H9 (cell line): ENCODE measurements around the gene EAF2. TPM values are rescaled to one million over a fixed set of nuclear protein-coding genes. Genes with fewer than 3 reads are reported as not detected.
A peak's percentile ranks its signal among the peaks of the same experiment; 100 is the strongest.

Experiments
- DNase-seq: peaks from one replicate; pipeline ENCODE4 v3.0.0-alpha.2; 2017
- H2AFZ ChIP-seq: one replicate; pipeline ENCODE4 v1.6.1; 2013; ENCODE audit warnings: mild to moderate bottlenecking, low read length, control low read depth, moderate library complexity
- H2AK5ac ChIP-seq: 2 replicates; pipeline ENCODE4 v1.6.1; 2013; ENCODE audit warnings: low read length, control low read depth, mixed read lengths; ENCODE audit not compliant: insufficient read length
- H2BK120ac ChIP-seq: one replicate; pipeline ENCODE4 v1.6.1; 2013; ENCODE audit warnings: low read depth, mild to moderate bottlenecking, low read length, control low read depth, inconsistent platforms; ENCODE audit not compliant: poor library complexity, severe bottlenecking
- H2BK12ac ChIP-seq: 2 replicates; pipeline ENCODE4 v1.6.1; 2013; ENCODE audit warnings: low read length, control low read depth, mixed read lengths, low read depth; ENCODE audit not compliant: insufficient read length
- H2BK15ac ChIP-seq: 2 replicates; pipeline ENCODE4 v1.6.1; 2013; ENCODE audit warnings: low read depth, low read length, control low read depth
- H2BK20ac ChIP-seq: one replicate; pipeline ENCODE4 v1.6.1; 2013; ENCODE audit warnings: low read depth, mild to moderate bottlenecking, low read length, control low read depth, inconsistent platforms; ENCODE audit not compliant: poor library complexity, severe bottlenecking
- H2BK5ac ChIP-seq: 2 replicates; pipeline ENCODE4 v1.6.1; 2013; ENCODE audit warnings: low read length, control low read depth, mixed read lengths; ENCODE audit not compliant: insufficient read length
- H3K14ac ChIP-seq: 2 replicates; pipeline ENCODE4 v1.6.1; 2013; ENCODE audit warnings: low read length, control low read depth; ENCODE audit not compliant: insufficient read depth
- H3K18ac ChIP-seq: 2 replicates; pipeline ENCODE4 v1.6.1; 2013; ENCODE audit warnings: low read depth, mild to moderate bottlenecking, mixed read lengths, low read length, control low read depth; ENCODE audit not compliant: insufficient read length
- H3K23ac ChIP-seq: 2 replicates; pipeline ENCODE4 v1.6.1; 2013; ENCODE audit warnings: low read length, control low read depth, mixed read lengths, low read depth; ENCODE audit not compliant: insufficient read length
- H3K23me2 ChIP-seq: 2 replicates; pipeline ENCODE4 v1.6.1; 2013; ENCODE audit warnings: low read depth, mild to moderate bottlenecking, mixed read lengths, low read length, control low read depth; ENCODE audit not compliant: insufficient read length, poor library complexity, severe bottlenecking
- H3K27ac ChIP-seq: 2 replicates; pipeline ENCODE4 v1.5.1; 2013; ENCODE audit warnings: low read length, control low read depth, mixed read lengths, low read depth; ENCODE audit not compliant: insufficient read length
- H3K27me3 ChIP-seq: 2 replicates; pipeline ENCODE4 v1.6.1; 2013; ENCODE audit warnings: low read length, control low read depth, inconsistent platforms; ENCODE audit not compliant: insufficient read depth
- H3K4ac ChIP-seq: 2 replicates; pipeline ENCODE4 v1.6.1; 2013; ENCODE audit warnings: low read depth, mild to moderate bottlenecking, control low read depth, inconsistent platforms, low read length, moderate library complexity
- H3K4me1 ChIP-seq: 2 replicates; pipeline ENCODE4 v1.6.1; 2013; ENCODE audit warnings: low read length, control low read depth, inconsistent platforms; ENCODE audit not compliant: insufficient read depth
- H3K4me2 ChIP-seq: 2 replicates; pipeline ENCODE4 v1.6.1; 2013; ENCODE audit warnings: low read length, control low read depth, mixed read lengths; ENCODE audit not compliant: insufficient read length, insufficient read depth
- H3K56ac ChIP-seq: 2 replicates; pipeline ENCODE4 v1.6.1; 2013; ENCODE audit warnings: low read depth, mild to moderate bottlenecking, mixed read lengths, low read length, control low read depth; ENCODE audit not compliant: insufficient read length
- H3K79me1 ChIP-seq: 2 replicates; pipeline ENCODE4 v1.6.1; 2013; ENCODE audit warnings: low read depth, mild to moderate bottlenecking, moderate library complexity, low read length, control low read depth, inconsistent platforms; ENCODE audit not compliant: insufficient read depth, poor library complexity, severe bottlenecking
- H3K79me2 ChIP-seq: 2 replicates; pipeline ENCODE4 v1.6.1; 2013; ENCODE audit warnings: low read length, control low read depth, inconsistent platforms; ENCODE audit not compliant: insufficient read depth
- H3K9ac ChIP-seq: 2 replicates; pipeline ENCODE4 v1.6.1; 2013; ENCODE audit warnings: low read length, control low read depth, mixed read lengths; ENCODE audit not compliant: insufficient read length; ENCODE audit errors: extremely low read depth
- H3K9me3 ChIP-seq: one replicate; pipeline ENCODE4 v1.6.1; 2013; ENCODE audit warnings: low read depth, low read length, inconsistent platforms; ENCODE audit not compliant: control insufficient read depth
- H3T11ph ChIP-seq: one replicate; pipeline ENCODE4 v1.6.1; 2013; ENCODE audit warnings: mild to moderate bottlenecking, low read length, control low read depth, inconsistent platforms
- H4K20me1 ChIP-seq: one replicate; pipeline ENCODE4 v1.6.1; 2013; ENCODE audit not compliant: control insufficient read depth, insufficient read length, insufficient read depth
- H4K5ac ChIP-seq: 2 replicates; pipeline ENCODE4 v1.6.1; 2013; ENCODE audit warnings: low read depth, mild to moderate bottlenecking, mixed read lengths, low read length, control low read depth; ENCODE audit not compliant: insufficient read length
- H4K8ac ChIP-seq: replicated peaks from 2 replicates; pipeline ENCODE4 v1.6.1; 2013; ENCODE audit warnings: low read length, control low read depth, mixed read lengths, low read depth; ENCODE audit not compliant: insufficient read length
- H4K91ac ChIP-seq: 2 replicates; pipeline ENCODE4 v1.6.1; 2013; ENCODE audit warnings: low read depth, mild to moderate bottlenecking, moderate library complexity, mixed read lengths, low read length, control low read depth; ENCODE audit not compliant: insufficient read length
- H3K27ac Mint-ChIP-seq, 3 experiments: 2 replicates in 2 of 3; 3 replicates in 1 of 3; pipeline ENCODE4 v1.8.0; 2020 to 2021; ENCODE audit warnings: mixed read lengths in 3 of 3, mild to moderate bottlenecking in 1 of 3, moderate library complexity in 1 of 3
- H3K27me3 Mint-ChIP-seq: 2 replicates; pipeline ENCODE4 v1.8.0; 2021; ENCODE audit warnings: low read depth, mild to moderate bottlenecking, moderate library complexity, mixed read lengths
- H3K36me3 Mint-ChIP-seq, 3 experiments: 2 replicates in 2 of 3; 3 replicates in 1 of 3; pipeline ENCODE4 v1.8.0; 2020 to 2021; ENCODE audit warnings: low read depth in 3 of 3, mixed read lengths in 3 of 3; ENCODE audit not compliant: insufficient read depth in 1 of 3
- H3K4me1 Mint-ChIP-seq, 2 experiments: 2 replicates each; pipeline ENCODE4 v1.8.0; 2020; ENCODE audit warnings: mixed read lengths in 2 of 2
- H3K4me3 Mint-ChIP-seq, 2 experiments: 2 replicates in 1 of 2; 3 replicates in 1 of 2; pipeline ENCODE4 v1.8.0; 2020 to 2021; ENCODE audit warnings: mild to moderate bottlenecking in 2 of 2, mixed read lengths in 2 of 2, moderate library complexity in 1 of 2
- H3K9me3 Mint-ChIP-seq, 2 experiments: 2 replicates in 1 of 2; 3 replicates in 1 of 2; pipeline ENCODE4 v1.8.0; 2020; ENCODE audit warnings: mild to moderate bottlenecking in 2 of 2, mixed read lengths in 2 of 2, moderate library complexity in 1 of 2
- WGBS: extraction: QIAGEN DNeasy Blood & Tissue Kit; methylation state at CpG from one replicate; pipeline ENCODE4 v1.1.7; 2013; ENCODE audit warnings: missing lambda C conversion rate, low lambda C conversion rate, mixed read lengths; ENCODE audit not compliant: insufficient read length; ENCODE audit errors: extremely low coverage; 5-methylcytosine and 5-hydroxymethylcytosine counted together
- total RNA-seq: library from RNA; stranded (reverse); gene quantifications from 2 replicates; pipeline ENCODE4 v1.2.1, GENCODE V29; 2021
- TF ChIP-seq, protein P1 (sequence below): fragments of 200-600 bp; sonication (generic); conservative IDR thresholded peaks from 3 replicates; pipeline ENCODE4 v1.8.0; 2021; ENCODE audit warnings: antibody characterized with exemption, mild to moderate bottlenecking

EAF2 gene
- total RNA-seq, 1 experiment from 2014 or later, result 4.3 TPM

- Histone ChIP-seq H4K91ac (no peak overlapping the region), H3K79me2 (no peaks in the 10 kb centered on the region), H3K9me3 (no peaks in the 10 kb centered on the region), H2BK5ac (no peak overlapping the region), H3T11ph (no peak overlapping the region), H3K4ac (no peak overlapping the region), H3K14ac (no peak overlapping the region), H2BK20ac (no peak overlapping the region), H2AK5ac (no peak overlapping the region), H2BK120ac (no peak overlapping the region), H3K18ac (no peak overlapping the region), H3K9ac (no peak overlapping the region), H2BK12ac (no peak overlapping the region), H3K27me3 (no peaks in the 10 kb centered on the region), H4K5ac (no peak overlapping the region), H3K4me1 (no peaks in the 10 kb centered on the region), H3K23me2 (no peaks in the 10 kb centered on the region), H4K8ac (no peak overlapping the region), H3K56ac (no peak overlapping the region), H3K23ac (no peak overlapping the region), H2AFZ (no peak overlapping the region), H2BK15ac (no peak overlapping the region), H3K4me2 (no peak overlapping the region), H4K20me1 (no peaks in the 10 kb centered on the region), H3K27ac (no peak overlapping the region), H3K79me1 (no peaks in the 10 kb centered on the region)
- H3K36me3 Mint-ChIP-seq, result peaks cover 14 to 36% (median 32%) of the 10 kb centered on the region in 3 experiments; a peak in 6 of 7 replicates
- no peaks in the 10 kb centered on the region for H3K9me3 Mint-ChIP-seq
- no peaks in the 10 kb centered on the region for H3K4me1 Mint-ChIP-seq
- H3K27ac Mint-ChIP-seq, result peak overlapping the region in 1 of 3 experiments; percentile 78; a peak in 1 of 7 replicates
- H3K27me3 Mint-ChIP-seq, result no peaks in the 10 kb centered on the region
- H3K4me3 Mint-ChIP-seq, result no peak overlapping the region
- no peak for DNase-seq
- no CpG with 5 or more reads among the region's 3 CpGs for WGBS
- TF ChIP-seq, protein P1, sequence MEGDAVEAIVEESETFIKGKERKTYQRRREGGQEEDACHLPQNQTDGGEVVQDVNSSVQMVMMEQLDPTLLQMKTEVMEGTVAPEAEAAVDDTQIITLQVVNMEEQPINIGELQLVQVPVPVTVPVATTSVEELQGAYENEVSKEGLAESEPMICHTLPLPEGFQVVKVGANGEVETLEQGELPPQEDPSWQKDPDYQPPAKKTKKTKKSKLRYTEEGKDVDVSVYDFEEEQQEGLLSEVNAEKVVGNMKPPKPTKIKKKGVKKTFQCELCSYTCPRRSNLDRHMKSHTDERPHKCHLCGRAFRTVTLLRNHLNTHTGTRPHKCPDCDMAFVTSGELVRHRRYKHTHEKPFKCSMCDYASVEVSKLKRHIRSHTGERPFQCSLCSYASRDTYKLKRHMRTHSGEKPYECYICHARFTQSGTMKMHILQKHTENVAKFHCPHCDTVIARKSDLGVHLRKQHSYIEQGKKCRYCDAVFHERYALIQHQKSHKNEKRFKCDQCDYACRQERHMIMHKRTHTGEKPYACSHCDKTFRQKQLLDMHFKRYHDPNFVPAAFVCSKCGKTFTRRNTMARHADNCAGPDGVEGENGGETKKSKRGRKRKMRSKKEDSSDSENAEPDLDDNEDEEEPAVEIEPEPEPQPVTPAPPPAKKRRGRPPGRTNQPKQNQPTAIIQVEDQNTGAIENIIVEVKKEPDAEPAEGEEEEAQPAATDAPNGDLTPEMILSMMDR, result no peak
Observed at GRCh38 chr3:121793078-121793477, 41.9 kb upstream of the EAF2 start.
